Cardiac septum (tissue), 1 donor: ENCODE measurements around the gene CDIPT. TPM values are rescaled to one million over a fixed set of nuclear protein-coding genes. Genes with fewer than 3 reads are reported as not detected.
"Not testable (repeated sequence)": the region's sequence is repeated elsewhere in the genome, so short reads cannot be mapped to it uniquely, and the experiment has no call there.

ENCODE experiments used
- DNase-seq: peaks from one replicate; pipeline ENCODE4 v3.0.0-alpha.2; 2020; ENCODE audit warnings: low spot score
- intact Hi-C: fragments of 100-400 bp; cut with DNase I; formaldehyde crosslinking; loops from one replicate; pipeline ENCODE4 v1.14.0; 2022
- long read RNA-seq: library from polyadenylated mRNA; unstranded; transcript quantifications from one replicate; pipeline ENCODE4 v2.0.0, GENCODE V29; 2021
- total RNA-seq: library from RNA; stranded (reverse); fragmentation: NEBNext Ultra II Directional; extraction: Animal tissue kit (Norgen Biotek cat#: 25700); gene quantifications from one replicate; pipeline ENCODE4 v1.2.1, GENCODE V29; 2021
- donor health status: DM: no; HTN: no; CAD: no.

Gene CDIPT, protein sequence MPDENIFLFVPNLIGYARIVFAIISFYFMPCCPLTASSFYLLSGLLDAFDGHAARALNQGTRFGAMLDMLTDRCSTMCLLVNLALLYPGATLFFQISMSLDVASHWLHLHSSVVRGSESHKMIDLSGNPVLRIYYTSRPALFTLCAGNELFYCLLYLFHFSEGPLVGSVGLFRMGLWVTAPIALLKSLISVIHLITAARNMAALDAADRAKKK
- total RNA-seq: 73.8 TPM
- long read RNA-seq, transcript CDIPT-201 (6 exons, 2,353 nt): major isoform, 123 of 166 reads
- long read RNA-seq, transcript CDIPT-206 (6 exons, 1,015 nt): minor isoform, 5 of 166 reads
- long read RNA-seq, partial matches to known transcripts: 21 of 166 reads
- long read RNA-seq, other reads (novel, unspliced or antisense): 11 of 166 reads

DNA sequence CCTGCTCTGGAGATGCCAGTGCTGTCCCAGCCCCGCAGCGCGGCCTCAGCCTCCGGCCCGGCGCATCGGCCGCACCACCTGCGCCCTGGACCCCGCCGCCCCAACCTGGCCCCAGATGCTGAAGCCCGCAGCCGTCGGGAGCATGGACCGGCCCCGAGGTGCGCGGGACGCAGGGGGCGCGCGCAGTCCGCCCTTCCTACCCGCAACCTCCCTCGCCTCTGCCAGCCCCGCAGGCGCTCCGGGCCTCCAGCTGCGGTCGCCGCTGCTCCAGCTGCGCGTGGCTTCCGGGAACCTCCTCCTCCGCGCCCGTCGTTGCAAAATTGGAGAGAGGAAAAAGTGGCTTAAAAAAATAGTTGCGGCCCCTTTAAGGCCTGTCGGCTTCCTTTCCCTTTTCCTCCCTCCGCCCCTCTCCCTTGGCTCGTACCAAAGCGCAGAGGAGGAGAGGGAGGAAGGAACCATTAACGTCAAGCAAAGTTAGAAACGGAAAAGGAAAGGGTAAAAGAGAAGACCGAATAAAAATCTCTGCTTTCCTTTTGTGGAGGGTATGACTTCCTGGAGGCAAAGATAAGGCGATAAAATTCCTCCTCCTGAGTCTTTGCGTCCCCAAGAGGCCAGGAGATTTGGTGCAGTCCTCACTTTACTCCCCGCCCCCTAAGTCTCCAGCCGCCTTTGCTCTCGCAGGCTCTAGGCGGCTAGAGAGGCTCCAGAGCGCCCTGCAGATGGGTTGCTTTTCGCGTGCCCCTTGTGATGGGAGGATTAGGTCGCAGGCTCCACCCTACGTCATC lies at the start of gene CDIPT:
CDIPT (minus strand) TSS at position 343 of the 785 bp plus-strand sequence. CDS start 369 bp downstream, outside the sequence.
- peak; percentile 97 for DNase-seq
- intact Hi-C loops: loop anchor here (1.0 to 5.0 kb wide), 3 partner anchors 46 to 134 kb away; partner anchors contain the start of genes INO80E, KIF22 and PAGR1

DNA sequence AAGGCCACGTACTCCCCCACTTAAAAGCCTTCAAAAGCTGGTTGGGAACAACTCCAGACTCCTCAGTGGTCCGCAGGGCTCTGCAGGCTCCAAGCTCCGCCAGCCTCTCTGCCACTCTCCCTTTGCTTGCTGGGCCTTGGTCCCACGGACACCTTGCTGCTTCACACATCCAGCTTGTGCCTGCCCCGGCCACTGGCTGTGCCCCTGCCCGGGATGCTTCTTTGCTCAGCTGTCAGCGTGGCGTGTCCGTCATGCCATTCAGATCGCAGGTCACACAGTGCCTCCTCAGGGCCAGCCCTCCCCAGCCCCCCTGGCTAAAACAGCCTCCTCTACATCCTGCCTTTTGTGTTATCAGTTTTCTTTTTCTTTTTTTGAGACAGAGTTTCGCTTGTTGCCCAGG lies 49.1 kb upstream of the CDIPT start:
- intact Hi-C loops: no loop called here
- DNase-seq: no peak

DNA sequence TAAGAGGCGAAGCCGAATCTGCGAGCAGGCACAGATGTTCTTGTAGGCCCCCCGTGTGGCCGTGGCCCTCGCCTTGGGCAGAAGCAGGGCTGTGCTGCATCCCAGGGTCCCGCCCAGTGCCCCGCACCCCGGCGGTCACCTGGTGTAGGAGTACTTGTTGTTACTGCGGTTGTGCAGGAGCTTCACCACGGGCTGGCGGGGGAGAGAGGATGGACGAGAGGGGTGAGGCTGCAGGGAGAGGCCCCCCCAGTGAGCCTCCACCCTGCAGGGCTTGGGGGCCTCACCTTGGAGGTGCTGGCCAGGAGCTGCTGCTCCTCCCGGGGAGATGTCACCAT lies 48.6 kb upstream of the CDIPT start:
- intact Hi-C loops: no loop called here
- no peak for DNase-seq

DNA sequence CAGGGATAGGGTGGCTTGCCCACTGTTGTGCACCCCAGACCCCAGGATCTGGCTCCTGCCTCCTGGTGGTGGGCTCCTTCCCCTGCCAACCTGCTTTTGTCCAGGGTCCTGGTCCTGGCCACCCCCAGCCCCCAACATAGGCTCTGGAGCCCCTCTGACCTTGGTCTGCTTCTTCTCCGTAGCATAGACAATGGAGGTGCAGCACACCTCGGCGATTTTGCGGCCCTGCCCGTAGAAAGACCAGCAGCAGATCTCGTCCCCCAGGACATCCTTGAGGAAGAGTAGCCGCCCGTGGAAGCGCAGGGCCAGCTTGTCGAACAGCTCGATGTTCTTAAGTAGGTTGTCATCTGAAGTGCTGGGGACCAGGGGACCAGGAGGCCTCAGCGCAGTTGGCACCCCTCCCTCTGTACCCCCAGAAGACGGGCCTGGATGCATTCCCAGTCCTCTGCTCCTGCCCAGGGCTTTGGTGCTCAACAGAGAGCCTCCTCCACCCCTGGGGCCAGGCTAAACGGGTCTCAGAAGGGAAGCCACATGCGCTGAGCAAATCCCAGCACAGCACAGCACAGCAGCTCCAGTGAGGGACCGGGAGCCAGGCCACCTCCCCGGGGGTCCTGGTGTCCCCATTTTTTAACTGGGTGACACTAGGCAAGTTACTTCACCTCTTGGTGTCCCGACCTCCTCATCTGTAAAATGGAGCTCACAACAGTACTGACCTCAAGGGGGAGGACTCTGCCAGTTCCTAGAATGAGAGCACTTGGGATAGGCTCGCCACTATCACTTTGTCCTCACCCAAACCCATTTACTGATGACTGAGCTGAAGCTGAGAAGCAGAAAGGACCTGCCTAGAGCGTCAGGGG lies 48.0 kb upstream of the CDIPT start:
- intact Hi-C loops: no loop called here
- peak; percentile 66 for DNase-seq

DNA sequence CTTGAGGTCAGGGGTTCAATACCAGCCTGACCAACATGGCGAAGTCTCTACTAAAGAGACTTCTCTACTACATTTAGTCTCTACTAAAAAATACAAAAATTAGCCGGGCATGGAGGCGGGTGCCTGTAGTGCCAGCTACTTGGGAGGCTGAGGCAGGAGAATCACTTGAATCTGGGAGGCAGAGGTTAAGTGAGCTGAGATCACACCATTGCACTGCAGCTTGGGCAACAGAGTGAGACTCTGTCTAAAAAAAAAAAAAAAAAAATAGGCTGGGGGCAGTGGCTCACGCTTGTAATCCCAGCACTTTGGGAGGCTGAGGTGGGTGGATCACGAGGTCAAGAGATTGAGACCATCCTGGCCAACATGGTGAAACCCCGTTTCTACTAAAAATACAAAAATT lies 46.8 kb upstream of the CDIPT start:
- DNase-seq: not testable (repeated sequence)
- intact Hi-C loops: loop anchor here (10.0 kb wide), 1 partner anchor 75 kb away; no protein-coding TSS in a partner anchor

DNA sequence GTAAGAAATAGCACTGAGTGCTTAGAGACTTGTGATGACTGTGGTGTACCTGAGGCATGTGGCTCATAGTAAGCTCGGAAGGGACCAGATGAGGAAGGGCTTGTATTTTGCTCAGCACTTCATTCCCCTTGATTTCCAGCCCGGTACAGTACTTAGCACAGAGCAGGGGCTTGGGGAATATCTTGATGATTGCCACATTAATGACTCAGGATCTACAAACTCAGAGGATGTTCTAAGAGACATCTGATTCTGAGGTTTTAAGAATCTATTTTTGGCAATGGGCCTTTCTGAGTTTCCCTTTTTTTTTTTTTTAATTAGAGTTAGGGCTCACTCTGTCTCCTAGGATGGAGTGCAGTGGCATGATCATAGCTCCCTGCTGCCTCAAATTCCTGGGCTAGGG lies 46.4 kb upstream of the CDIPT start:
- DNase-seq: peak; percentile 20
- intact Hi-C loops: loop anchor here (10.0 kb wide), 1 partner anchor 75 kb away; no protein-coding TSS in a partner anchor

DNA sequence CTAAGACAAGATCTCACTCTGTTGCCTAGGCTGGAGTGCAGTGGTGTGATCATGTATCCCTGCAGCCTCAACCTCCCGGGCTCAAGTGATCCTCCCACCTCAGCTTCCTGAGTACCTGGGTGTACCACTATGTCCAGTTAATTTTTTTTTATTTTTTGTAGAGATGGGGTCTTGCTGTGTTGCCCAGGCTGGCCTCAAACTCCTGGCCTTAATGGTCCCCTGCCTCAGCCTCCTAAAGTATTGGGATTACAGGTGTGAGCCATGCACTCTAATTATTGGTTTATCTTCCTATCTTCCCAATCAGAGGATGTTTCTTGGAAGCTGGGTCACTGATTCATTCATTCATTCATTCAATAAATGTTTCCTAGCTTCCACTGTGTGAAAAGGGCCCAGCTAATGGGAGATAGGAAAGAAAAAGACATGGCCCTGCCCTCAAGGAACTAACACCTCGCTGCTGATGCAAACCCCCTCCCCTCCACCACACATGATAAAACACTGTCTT lies 45.7 kb upstream of the CDIPT start:
- DNase-seq: no peak
- intact Hi-C loops: loop anchor here (10.0 kb wide), 1 partner anchor 74 kb away; no protein-coding TSS in a partner anchor

DNA sequence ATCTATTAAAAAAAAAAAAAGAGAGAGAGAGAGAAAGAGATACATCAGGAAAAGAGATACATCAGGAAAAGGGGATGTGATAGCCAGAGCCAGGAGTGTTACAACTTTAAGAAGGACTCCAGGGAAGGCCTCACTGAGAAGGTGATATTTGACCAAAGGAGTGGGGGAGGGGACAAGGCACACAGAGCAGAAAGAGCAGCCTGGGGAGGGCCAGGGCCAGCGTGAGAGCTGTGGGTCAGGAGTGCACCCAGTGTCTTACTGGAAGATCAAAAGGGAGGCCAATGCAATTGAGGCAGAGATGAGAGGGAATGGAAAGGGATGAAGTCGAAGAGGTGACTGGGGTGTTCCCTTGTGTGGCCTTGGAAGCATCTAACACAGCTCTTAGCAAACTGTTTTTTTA lies 44.9 kb upstream of the CDIPT start:
- no peak for DNase-seq
- intact Hi-C loops: loop anchor here (10.0 kb wide), 1 partner anchor 73 kb away; no protein-coding TSS in a partner anchor

DNA sequence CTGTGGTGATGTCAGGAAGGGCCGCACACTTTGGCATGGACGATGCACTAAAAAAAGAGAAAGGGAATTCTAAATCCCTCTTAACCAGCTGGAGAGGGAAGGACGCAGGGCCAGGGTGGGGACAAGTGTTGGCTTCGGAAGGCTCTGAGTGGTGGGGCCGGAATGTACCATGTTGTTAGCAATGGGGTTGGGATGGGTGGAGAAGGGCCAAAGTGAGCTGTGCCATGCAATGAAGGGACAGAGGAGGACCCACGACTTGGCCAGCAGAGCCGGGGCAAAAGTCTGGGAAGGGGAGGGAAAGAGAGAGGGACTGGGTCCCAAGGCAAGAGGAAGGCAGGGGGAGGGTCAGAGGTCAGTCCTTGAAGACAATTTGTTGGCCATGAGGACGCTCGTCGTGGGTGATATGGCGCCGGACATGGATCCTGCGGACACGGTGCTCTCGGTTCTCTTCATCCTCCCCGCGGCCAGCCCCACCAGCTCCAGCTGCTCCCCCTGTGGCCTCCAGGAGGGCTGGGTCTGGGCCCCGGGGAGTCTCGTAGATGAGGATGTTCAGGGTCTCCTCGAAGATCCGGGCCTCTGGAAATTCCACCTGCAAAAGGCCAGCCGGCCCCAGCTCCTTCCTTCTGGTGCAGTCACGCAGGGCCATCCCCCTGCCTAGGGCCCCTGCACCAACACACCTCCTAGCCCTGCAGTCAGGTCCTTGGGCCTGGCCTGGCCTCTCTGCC lies 43.7 kb upstream of the CDIPT start:
- no peak for DNase-seq

DNA sequence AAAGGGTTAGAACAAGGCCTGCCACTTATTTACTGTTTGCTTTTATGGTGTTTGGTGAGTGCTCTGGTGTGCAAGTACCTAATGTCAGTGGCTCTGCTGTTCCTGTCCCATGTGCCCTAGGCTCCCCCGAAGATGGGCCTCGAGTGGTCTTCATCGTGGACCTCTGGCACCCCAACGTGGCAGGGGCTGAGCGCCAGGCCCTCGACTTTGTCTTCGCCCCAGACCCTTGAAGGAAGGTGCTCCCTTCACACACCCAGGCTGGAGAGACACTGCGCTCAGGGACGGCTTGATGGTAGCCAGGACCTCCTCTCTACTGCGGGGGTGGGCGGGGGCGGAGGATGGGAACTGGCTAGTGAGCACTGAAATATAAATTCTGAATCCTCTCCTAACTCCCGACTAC lies 42.6 kb upstream of the CDIPT start:
- no peak for DNase-seq
- intact Hi-C loops: loop anchor here (10.0 kb wide), 1 partner anchor 71 kb away; no protein-coding TSS in a partner anchor

More for the DNA sequence above, 43.7 kb upstream of the CDIPT start:
- intact Hi-C loops: loop anchor here (10.0 kb wide), 1 partner anchor 72 kb away; no protein-coding TSS in a partner anchor

DNA sequence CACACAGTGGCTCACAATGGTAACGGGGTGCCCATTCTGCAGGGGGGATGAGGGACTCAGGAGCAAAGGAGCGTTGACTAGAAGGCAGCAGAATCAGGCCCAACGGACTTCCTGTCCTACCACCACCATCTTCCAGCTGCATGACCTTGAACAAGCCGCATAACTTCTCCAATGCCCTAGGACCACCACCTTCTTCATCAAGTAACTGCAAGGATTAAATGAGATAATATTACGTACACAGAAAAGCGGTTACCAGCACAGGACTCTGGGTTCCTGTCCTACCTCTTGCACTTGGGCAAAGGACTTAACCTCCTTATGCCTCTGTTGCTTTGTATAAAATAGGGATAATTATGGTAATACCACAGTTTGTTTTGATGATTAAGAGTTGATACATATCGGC lies 41.9 kb upstream of the CDIPT start:
- intact Hi-C loops: loop anchor here (10.0 kb wide), 1 partner anchor 70 kb away; no protein-coding TSS in a partner anchor

DNA sequence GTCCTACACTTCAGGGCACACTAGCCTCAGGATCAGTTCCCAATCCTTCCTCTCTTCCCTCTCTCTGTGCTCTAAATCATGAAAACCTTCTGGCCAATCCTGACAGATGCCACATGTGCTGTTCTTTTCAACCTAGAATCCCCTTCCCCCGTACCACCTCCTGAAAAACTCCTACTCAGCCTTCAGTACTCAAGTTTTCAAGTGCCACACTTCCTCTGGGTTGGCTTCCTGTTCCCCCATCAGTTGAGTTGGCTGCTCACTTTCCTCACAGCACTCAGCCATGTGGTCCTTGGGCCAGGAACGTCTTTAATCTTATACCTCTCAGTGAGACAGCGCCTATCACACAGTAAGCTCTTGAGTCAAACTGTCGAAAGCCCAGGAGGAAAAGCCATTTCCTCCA lies 40.6 kb upstream of the CDIPT start:
- intact Hi-C loops: loop anchor here (10.0 kb wide), 1 partner anchor 69 kb away; no protein-coding TSS in a partner anchor
- no peak for DNase-seq

More for the DNA sequence above, 41.9 kb upstream of the CDIPT start:
- DNase-seq: no peak

DNA sequence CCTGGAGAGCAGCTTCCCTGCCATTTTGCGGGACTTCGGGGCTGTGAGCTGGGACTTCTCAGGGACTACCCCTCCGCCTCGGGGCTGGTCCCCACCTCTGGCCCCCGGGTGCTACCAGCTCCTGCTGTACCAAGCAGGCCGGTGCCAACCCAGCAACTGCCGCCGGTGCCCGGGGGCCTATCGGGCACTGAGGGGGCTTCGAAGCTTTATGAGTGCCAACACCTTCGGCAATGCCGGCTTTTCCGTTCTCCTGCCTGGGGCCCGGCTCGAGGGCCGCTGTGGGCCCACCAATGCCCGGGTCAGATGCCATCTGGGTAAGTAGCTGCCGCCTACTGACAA lies 38.5 kb upstream of the CDIPT start:
- intact Hi-C loops: loop anchor here (10.0 kb wide), 1 partner anchor 67 kb away; no protein-coding TSS in a partner anchor

DNA sequence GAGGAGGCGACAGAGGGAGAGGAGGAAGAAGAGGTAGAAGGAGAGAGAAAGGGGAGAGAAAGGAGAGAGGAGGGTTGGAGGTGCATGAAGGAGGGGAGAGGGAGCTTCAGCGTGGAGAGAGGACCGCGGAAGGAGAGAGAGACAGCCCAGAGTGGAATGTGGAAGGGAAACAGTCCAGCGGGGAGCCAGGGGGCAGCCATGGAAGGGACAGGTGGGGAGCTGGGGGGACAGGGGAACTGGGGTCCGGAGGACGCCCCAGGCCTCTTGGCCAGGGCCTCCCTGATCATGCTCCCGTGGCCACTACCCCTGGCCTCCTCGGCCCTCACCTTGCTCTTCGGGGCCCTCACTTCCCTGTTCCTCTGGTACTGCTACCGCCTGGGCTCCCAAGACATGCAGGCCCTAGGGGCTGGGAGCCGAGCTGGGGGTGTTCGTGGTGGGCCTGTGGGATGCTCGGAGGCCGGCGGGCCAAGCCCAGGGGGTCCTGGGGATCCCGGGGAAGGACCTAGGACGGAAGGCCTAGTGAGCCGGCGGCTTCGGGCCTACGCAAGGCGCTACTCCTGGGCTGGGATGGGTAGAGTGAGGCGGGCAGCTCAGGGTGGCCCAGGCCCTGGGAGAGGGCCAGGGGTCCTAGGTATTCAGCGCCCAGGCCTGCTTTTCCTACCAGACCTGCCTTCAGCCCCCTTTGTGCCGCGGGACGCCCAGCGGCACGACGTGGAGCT lies 38.0 kb upstream of the CDIPT start:
- intact Hi-C loops: loop anchor here (10.0 kb wide), 1 partner anchor 66 kb away; no protein-coding TSS in a partner anchor
- DNase-seq: no peak

More for the DNA sequence above, 38.5 kb upstream of the CDIPT start:
- no peak for DNase-seq

DNA sequence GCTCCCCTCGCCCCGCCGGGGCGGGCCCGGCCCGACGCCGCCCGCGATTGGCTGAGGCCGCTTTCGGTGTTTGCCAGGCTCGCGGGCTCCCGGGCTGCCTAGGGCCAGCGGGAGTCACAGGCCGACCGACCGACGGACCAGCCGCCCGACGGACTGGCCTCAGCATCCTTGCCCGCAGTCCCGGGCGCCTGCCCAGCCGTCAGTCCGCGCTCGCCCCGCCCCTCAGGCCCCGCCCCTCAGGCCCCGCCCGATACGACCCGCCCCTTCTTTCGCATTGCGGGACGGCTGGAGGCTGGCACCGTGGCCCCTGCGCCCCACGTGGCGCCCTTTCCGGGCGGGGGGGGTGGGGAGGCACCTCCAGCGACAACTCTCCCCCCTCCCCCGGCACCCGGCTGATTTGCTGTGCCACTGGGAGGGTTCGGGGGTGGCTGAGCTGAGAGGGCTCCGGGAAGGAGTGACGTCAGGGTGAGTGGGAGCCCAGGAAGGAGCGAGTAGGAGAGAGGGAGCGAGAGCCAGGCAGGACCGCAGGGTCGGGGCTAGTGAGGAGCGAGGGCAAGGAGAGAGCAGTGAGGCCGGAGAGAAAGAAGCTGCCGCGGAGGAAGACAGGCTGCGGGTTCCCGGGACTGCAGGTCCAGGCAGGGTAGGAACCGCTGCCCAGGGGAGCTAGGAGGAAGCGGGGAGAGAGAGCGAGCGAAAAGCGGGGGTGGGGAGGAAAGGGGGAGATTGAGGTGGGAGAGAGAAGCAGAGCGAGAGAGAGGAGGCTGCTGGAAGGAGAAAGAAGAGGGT lies 37.3 kb upstream of the CDIPT start, which contains the start of gene ASPHD1:
ASPHD1 (plus strand) TSS at position 387 of the 786 bp plus-strand sequence. CDS start 484 bp downstream, outside the sequence.
- intact Hi-C loops: loop anchor here (10.0 kb wide), 1 partner anchor 65 kb away; no protein-coding TSS in a partner anchor
- DNase-seq: peak; percentile 79

DNA sequence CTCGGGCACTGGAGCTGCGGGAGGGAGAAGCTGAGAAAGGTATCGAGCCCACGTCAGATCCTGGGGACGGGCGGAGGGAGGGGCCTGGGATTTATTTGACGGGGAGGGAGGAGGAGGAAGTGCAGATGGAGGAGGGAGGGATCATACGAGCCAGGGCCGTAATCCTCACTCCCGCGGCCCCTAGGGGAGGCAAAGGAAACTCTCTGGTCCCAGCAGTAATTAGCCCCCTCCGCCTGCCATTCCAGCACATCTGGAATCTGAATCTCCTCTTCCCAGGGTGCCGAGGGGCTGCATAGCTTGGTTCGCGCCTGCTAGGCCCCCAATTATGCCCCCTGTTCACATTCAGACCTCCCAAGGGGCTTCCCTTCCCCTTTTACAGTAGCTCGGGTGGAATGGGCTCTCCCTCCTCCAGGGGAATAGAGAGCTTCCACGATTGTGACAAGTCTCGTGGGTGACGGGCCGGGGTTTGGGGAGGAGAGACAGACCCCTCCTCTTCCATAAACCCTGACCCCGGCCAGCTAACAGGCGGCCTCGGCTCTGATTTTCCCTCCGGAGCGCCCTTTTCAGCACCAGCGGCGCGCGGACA lies 36.6 kb upstream of the CDIPT start, which contains the start of gene SEZ6L2:
SEZ6L2 (minus strand) TSS at position 35 of the 586 bp plus-strand sequence. CDS start 531 bp downstream, outside the sequence.
- intact Hi-C loops: loop anchor here (10.0 kb wide), 1 partner anchor 65 kb away; no protein-coding TSS in a partner anchor
- peak; percentile 88 for DNase-seq
